PC-3 (cell line): ENCODE data around the gene SF3A1. TPM values are rescaled to one million over a fixed set of nuclear protein-coding genes. Genes with fewer than 3 reads are reported as not detected.

Source experiments
- ATAC-seq: fragments of 200-7000 bp; cut with Tn5 transposase; 2 replicates; pipeline ENCODE4 v1.9.1; 2020; ENCODE audit warnings: mild to moderate bottlenecking, moderate library complexity
- BruUV-seq: library from RNA; stranded (reverse); fragments of 400-500 nt; replicated peaks from 2 replicates; lab custom pipeline; 2021; lab: Mats Ljungman, UMichigan
- CTCF ChIA-PET: fragments of 300-600 bp; sonication (Branson Sonifier 250); formaldehyde crosslinking; loops from one replicate; lab custom pipeline; 2022; ENCODE audit warnings: antibody characterized with exemption; lab: Charles Lee
- POLR2A ChIA-PET: fragments of 300-600 bp; sonication (Branson Sonifier 250); formaldehyde crosslinking; loops from one replicate; lab custom pipeline; 2022; ENCODE audit warnings: antibody characterized with exemption; ENCODE audit not compliant: unreplicated experiment; lab: Charles Lee
- DNase-seq: peaks from one replicate; pipeline ENCODE4 v3.0.0-alpha.2; 2015
- H2AFZ ChIP-seq: fragments of 300-600 bp; sonication (generic); 2 replicates; pipeline ENCODE4 v1.6.0; 2016; ENCODE audit warnings: antibody characterized with exemption, low read length
- H3F3A ChIP-seq: fragments of 300-600 bp; sonication (generic); one replicate; pipeline ENCODE4 v1.6.0; 2017; ENCODE audit warnings: antibody characterized with exemption, low read length, control low read depth, mild to moderate bottlenecking; ENCODE audit not compliant: unreplicated experiment
- H3K27ac ChIP-seq: fragments of 300-600 bp; sonication (generic); 2 replicates; pipeline ENCODE4 v1.5.1; 2016; ENCODE audit warnings: mild to moderate bottlenecking, low read length
- H3K27me3 ChIP-seq: fragments of 300-600 bp; sonication (generic); 2 replicates; pipeline ENCODE4 v1.6.1; 2016; ENCODE audit warnings: low read length, mixed read lengths
- H3K36me3 ChIP-seq: fragments of 300-600 bp; sonication (generic); 2 replicates; pipeline ENCODE4 v1.6.1; 2016; ENCODE audit warnings: low read depth, mixed run types, low read length, mixed read lengths
- H3K4me1 ChIP-seq: fragments of 300-600 bp; sonication (generic); 2 replicates; pipeline ENCODE4 v1.5.1; 2016; ENCODE audit warnings: low read length; ENCODE audit not compliant: insufficient read depth
- H3K4me2 ChIP-seq: fragments of 300-600 bp; sonication (generic); 2 replicates; pipeline ENCODE4 v1.6.0; 2016; ENCODE audit warnings: low read length
- H3K4me3 ChIP-seq: fragments of 300-600 bp; sonication (generic); 2 replicates; pipeline ENCODE4 v1.5.1; 2016; ENCODE audit warnings: mild to moderate bottlenecking, low read length, mixed read lengths
- H3K79me2 ChIP-seq: fragments of 300-600 bp; sonication (generic); 2 replicates; pipeline ENCODE4 v1.6.1; 2017; ENCODE audit warnings: low read length, mixed read lengths
- H3K9ac ChIP-seq: fragments of 300-600 bp; sonication (generic); 2 replicates; pipeline ENCODE4 v1.6.0; 2016; ENCODE audit warnings: mild to moderate bottlenecking, low read length
- H3K9me2 ChIP-seq: fragments of 300-600 bp; sonication (generic); replicated peaks from 2 replicates; pipeline ENCODE4 v1.6.1; 2016; ENCODE audit warnings: mixed run types, low read length, mixed read lengths
- H3K9me3 ChIP-seq: fragments of 300-600 bp; sonication (generic); 2 replicates; pipeline ENCODE4 v1.6.1; 2016; ENCODE audit warnings: low read length, mixed read lengths
- H4K20me1 ChIP-seq: fragments of 300-600 bp; sonication (generic); 2 replicates; pipeline ENCODE4 v1.6.1; 2016; ENCODE audit warnings: low read length, mixed read lengths
- EZH2 ChIP-seq: fragments of 300-600 bp; sonication (generic); IDR thresholded peaks from one replicate; pipeline ENCODE4 v1.6.1; 2017; ENCODE audit warnings: antibody characterized with exemption, mild to moderate bottlenecking, low read length; ENCODE audit not compliant: unreplicated experiment
- EZH2phosphoT487 ChIP-seq: fragments of 300-600 bp; sonication (generic); IDR thresholded peaks from 2 replicates; pipeline ENCODE4 v1.6.1; 2018; ENCODE audit warnings: mild to moderate bottlenecking, antibody characterized with exemption, low read length, borderline replicate concordance
- intact Hi-C: fragments of 100-400 bp; cut with micrococcal nuclease; formaldehyde crosslinking; loops from 2 replicates; pipeline ENCODE4 v1.9.0; 2023
- total RNA-seq: library from RNA; depleted of rRNA; stranded (reverse); fragments of >200 nt; gene quantifications from 2 replicates; pipeline ENCODE4 v1.2.3, GENCODE V29; 2014
- TF ChIP-seq, protein P1 (sequence below): fragments of 300-600 bp; sonication (generic); conservative IDR thresholded peaks from 2 replicates; pipeline ENCODE4 v1.5.1; 2017; ENCODE audit warnings: antibody characterized with exemption, low read depth, mild to moderate bottlenecking, low read length

Gene SF3A1
- total RNA-seq, 1 experiment from 2014 or later = 59.2 TPM

DNA sequence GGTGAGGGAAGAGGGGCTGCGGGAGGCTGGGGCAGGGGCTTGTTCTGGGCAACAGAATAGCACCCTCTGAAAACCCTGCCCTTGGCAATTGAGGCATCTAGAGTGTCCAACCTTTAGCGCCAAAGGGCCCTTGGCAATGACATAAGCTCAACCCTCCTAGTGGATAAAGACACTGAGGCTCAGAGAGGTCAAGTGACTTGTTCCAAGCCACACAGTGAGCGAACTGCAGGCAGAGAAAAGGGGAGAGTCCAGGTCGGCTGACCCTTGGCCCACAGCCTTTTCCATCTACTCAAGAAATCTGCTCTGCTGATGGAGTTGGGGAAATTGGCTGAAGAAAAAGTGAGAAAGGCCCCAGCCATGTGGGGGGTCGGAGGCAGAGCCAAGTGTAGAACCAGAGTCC lies 43.0 kb upstream of the SF3A1 start:
- no peak overlapping the region for H3K27ac ChIP-seq
- H3K4me2 ChIP-seq = no peak overlapping the region
- TF ChIP-seq, protein P1, sequence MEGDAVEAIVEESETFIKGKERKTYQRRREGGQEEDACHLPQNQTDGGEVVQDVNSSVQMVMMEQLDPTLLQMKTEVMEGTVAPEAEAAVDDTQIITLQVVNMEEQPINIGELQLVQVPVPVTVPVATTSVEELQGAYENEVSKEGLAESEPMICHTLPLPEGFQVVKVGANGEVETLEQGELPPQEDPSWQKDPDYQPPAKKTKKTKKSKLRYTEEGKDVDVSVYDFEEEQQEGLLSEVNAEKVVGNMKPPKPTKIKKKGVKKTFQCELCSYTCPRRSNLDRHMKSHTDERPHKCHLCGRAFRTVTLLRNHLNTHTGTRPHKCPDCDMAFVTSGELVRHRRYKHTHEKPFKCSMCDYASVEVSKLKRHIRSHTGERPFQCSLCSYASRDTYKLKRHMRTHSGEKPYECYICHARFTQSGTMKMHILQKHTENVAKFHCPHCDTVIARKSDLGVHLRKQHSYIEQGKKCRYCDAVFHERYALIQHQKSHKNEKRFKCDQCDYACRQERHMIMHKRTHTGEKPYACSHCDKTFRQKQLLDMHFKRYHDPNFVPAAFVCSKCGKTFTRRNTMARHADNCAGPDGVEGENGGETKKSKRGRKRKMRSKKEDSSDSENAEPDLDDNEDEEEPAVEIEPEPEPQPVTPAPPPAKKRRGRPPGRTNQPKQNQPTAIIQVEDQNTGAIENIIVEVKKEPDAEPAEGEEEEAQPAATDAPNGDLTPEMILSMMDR = no peak
- ChIA-PET CTCF (no interaction called here), POLR2A (no interaction called here)
- BruUV-seq = no TSS peak
- no peaks in the 10 kb centered on the region for H3K36me3 ChIP-seq
- H4K20me1 ChIP-seq = peaks cover 6% of the 10 kb centered on the region; the same call in 1 of the 2 replicates
- no peak for ATAC-seq
- intact Hi-C loops = no loop called here
- no peak overlapping the region for H3K9ac ChIP-seq
- H2AFZ ChIP-seq = no peak overlapping the region
- H3F3A ChIP-seq = no peaks in the 10 kb centered on the region
- no peaks in the 10 kb centered on the region for H3K9me3 ChIP-seq
- no peak overlapping the region for H3K4me3 ChIP-seq
- no peaks in the 10 kb centered on the region for H3K27me3 ChIP-seq
- peaks cover 8% of the 10 kb centered on the region for H3K4me1 ChIP-seq
- no peaks in the 10 kb centered on the region for H3K9me2 ChIP-seq
- peaks cover 25% of the 10 kb centered on the region for H3K79me2 ChIP-seq
- DNase-seq = no peak

DNA sequence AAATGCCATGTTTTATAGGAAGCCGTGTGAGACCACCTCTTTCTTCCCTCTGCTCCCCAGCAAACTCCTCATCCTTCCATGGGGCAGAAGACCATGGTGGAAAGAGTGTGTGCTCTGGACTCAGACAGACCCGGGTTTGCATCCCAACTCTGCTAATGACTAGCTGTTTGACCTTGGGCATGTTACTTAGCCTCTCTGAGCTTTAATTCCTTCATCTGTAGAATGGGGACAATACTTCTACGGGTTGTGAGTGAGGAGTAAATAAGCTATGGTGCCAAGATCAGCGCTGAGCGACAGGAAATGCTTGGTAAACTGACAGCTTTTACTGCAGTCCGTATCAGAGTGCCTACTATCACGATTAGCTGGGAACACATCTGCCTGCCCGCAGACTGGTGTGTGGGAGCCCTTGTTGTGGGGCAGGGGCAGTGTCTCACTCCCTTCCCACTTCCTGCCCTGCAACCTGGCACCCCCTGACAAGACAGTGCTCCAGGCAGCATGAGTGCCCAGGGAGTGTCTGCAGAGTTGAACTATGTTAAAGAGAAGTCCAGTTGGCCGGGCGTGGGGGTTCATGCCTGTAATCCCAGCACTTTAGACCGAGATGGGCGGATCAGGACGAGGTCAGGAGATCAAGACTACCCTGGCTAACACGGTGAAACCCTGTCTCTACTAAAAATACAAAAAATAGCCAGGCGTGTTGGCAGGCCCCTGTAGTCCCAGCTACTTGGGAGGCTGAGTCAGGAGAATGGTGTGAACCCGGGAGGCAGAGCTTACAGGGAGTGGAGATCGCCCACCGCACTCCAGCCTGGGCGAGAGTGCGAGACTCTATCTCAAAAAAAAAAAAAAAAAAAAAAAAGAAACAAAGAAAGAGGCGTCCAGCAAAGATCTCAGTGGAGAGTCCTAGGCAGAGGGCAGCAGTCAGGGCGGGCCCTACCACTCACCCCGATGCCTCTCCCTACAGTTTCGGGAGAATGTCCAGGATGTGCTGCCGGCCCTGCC lies 42.3 kb upstream of the SF3A1 start:
- no peaks in the 10 kb centered on the region for H3K36me3 ChIP-seq
- peaks cover 25% of the 10 kb centered on the region for H3K79me2 ChIP-seq
- peak overlapping the region; percentile 87 for H3K4me3 ChIP-seq
- H3K4me1 ChIP-seq = peaks cover 8% of the 10 kb centered on the region
- H3F3A ChIP-seq = no peaks in the 10 kb centered on the region
- H3K27ac ChIP-seq = no peak overlapping the region
- TF ChIP-seq EZH2phosphoT487 (no peak), EZH2 (no peak)
- TF ChIP-seq, protein P1 = no peak
- intact Hi-C loops = no loop called here
- DNase-seq (no peak), ATAC-seq (no peak)
- BruUV-seq = no TSS peak
- POLR2A ChIA-PET = no interaction called here
- H2AFZ ChIP-seq = no peak overlapping the region
- no peaks in the 10 kb centered on the region for H3K9me2 ChIP-seq
- CTCF ChIA-PET = no interaction called here
- peak overlapping the region; percentile 97 for H3K4me2 ChIP-seq
- no peaks in the 10 kb centered on the region for H3K9me3 ChIP-seq
- no peaks in the 10 kb centered on the region for H3K27me3 ChIP-seq
- peaks cover 6% of the 10 kb centered on the region; the same call in 1 of the 2 replicates for H4K20me1 ChIP-seq
- no peak overlapping the region for H3K9ac ChIP-seq
